ENCODE measurements around the gene SORBS1.

SORBS1 gene

GRCh38 chr10:95532536-95532935, 28.6 kb downstream of the SORBS1 start:
- TF ChIP-seq CTCF (conservative IDR thresholded peaks at IDR 0.05) (no peak), ZFX (IDR thresholded peaks at IDR 0.05) (no peak)
- no peak overlapping the region for H3K27ac ChIP-seq

GRCh38 chr10:95531994-95532399, 29.2 kb downstream of the SORBS1 start:
- TF ChIP-seq ZFX (IDR thresholded peaks at IDR 0.05) (no peak), CTCF (conservative IDR thresholded peaks at IDR 0.05) (no peak)

GRCh38 chr10:95531058-95531809, 29.9 kb downstream of the SORBS1 start:
- no peak overlapping the region for H3K27ac ChIP-seq
- TF ChIP-seq CTCF (conservative IDR thresholded peaks at IDR 0.05): no peak
- TF ChIP-seq ZFX (IDR thresholded peaks at IDR 0.05): no peak

More at GRCh38 chr10:95531994-95532399, 29.2 kb downstream of the SORBS1 start:
- no peak overlapping the region for H3K27ac ChIP-seq

- H3K27ac ChIP-seq: no peak overlapping the region
- no peak for TF ChIP-seq ZFX (IDR thresholded peaks at IDR 0.05)
Measured at GRCh38 chr10:95530561-95530960, 30.6 kb downstream of the SORBS1 start.

- no peak overlapping the region for H3K27ac ChIP-seq
- no peak for TF ChIP-seq CTCF (conservative IDR thresholded peaks at IDR 0.05)
Measured at GRCh38 chr10:95530029-95530428, 31.1 kb downstream of the SORBS1 start.

GRCh38 chr10:95526044-95526443, 35.1 kb downstream of the SORBS1 start:
- H3K27ac ChIP-seq: no peak overlapping the region
- TF ChIP-seq CTCF (conservative IDR thresholded peaks at IDR 0.05) (no peak), ZFX (IDR thresholded peaks at IDR 0.05) (no peak)

- no peak overlapping the region for H3K27ac ChIP-seq
- TF ChIP-seq CTCF (conservative IDR thresholded peaks at IDR 0.05) (no peak), ZFX (IDR thresholded peaks at IDR 0.05) (no peak)
Measured at GRCh38 chr10:95525033-95525418, 36.1 kb downstream of the SORBS1 start.

Measured in C4-2B (cell line).